SH-SY5Y (cell line): Measurements from ENCODE around the gene ZNF365.

Experiments
- GATA2 ChIP-seq: IDR thresholded peaks from 2 replicates; pipeline ENCODE4 v1.6.1; 2011; ENCODE audit warnings: mild to moderate bottlenecking, low read depth, low read length
- GATA3 ChIP-seq: IDR thresholded peaks from 2 replicates; pipeline ENCODE4 v1.6.1; 2011; ENCODE audit warnings: low read depth, mild to moderate bottlenecking, low read length, moderate library complexity

DNA sequence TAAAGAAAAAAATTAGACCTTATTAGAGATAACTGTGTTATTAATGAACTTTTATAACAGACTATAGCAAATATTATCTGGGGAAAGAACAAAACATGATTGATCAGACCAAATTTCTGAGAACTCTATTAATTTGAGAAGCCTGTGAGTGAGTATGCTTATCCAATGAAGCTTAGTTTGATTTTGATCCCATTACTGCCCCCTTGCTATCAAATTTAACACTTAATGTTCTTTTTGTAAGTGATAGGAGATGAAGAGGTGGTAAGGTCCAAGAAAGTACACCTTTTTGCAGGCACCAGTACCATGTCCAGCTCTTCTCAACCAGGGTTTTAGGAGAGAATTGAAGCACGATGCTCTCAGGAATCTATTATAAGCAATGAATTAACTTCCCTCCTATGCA lies 49.9 kb downstream of the ZNF365 start:
- TF ChIP-seq GATA2 (no peak), GATA3 (no peak)
